ENCODE results near the gene ANKRD24. TPM values are rescaled to one million over a fixed set of nuclear protein-coding genes. Genes with fewer than 3 reads are reported as not detected.

ANKRD24 gene
- total RNA-seq, 1 experiment from 2014 or later: 0.05 TPM

Other genes starting within 250 kb of the ANKRD24 start
- 1.2 and 2.5 TPM in 2 replicates for gene NMRK2, start 249.6 kb upstream of the ANKRD24 start, total RNA-seq (2014; rRNA removed; shearing (Covaris generic))
- gene DAPK3, start 211.6 kb upstream of the ANKRD24 start, total RNA-seq (2014; rRNA removed; shearing (Covaris generic)): 55.6 and 62.7 TPM in 2 replicates
- gene EEF2, start 197.2 kb upstream of the ANKRD24 start, total RNA-seq (2014; rRNA removed; shearing (Covaris generic)): 1,726 and 1,742 TPM in 2 replicates
- gene PIAS4, start 175.0 kb upstream of the ANKRD24 start, total RNA-seq (2014; rRNA removed; shearing (Covaris generic)): 19.1 and 20.6 TPM in 2 replicates
- gene ZBTB7A, start 115.8 kb upstream of the ANKRD24 start, total RNA-seq (2014; rRNA removed; shearing (Covaris generic)): 6.9 and 8.2 TPM in 2 replicates
- 192 and 197 TPM in 2 replicates for gene MAP2K2, start 58.6 kb upstream of the ANKRD24 start, total RNA-seq (2014; rRNA removed; shearing (Covaris generic))
- gene CREB3L3, start 29.1 kb upstream of the ANKRD24 start, total RNA-seq (2014; rRNA removed; shearing (Covaris generic)): not detected in 2 replicates
- 10.0 and 12.1 TPM in 2 replicates for gene SIRT6, start 126 bp upstream of the ANKRD24 start, total RNA-seq (2014; rRNA removed; shearing (Covaris generic))
- not detected in 2 replicates for gene EBI3, start 46.8 kb downstream of the ANKRD24 start, total RNA-seq (2014; rRNA removed; shearing (Covaris generic))
- gene YJU2, start 64.4 kb downstream of the ANKRD24 start, total RNA-seq (2014; rRNA removed; shearing (Covaris generic)): 20.2 and 20.9 TPM in 2 replicates
- 0.42 TPM in 1 of 2 replicates, not detected in the other for gene SHD, start 96.6 kb downstream of the ANKRD24 start, total RNA-seq (2014; rRNA removed; shearing (Covaris generic))
- not detected in 2 replicates for gene TMIGD2, start 119.7 kb downstream of the ANKRD24 start, total RNA-seq (2014; rRNA removed; shearing (Covaris generic))
- gene FSD1, start 121.9 kb downstream of the ANKRD24 start, total RNA-seq (2014; rRNA removed; shearing (Covaris generic)): 2.7 and 2.8 TPM in 2 replicates
- gene STAP2, start 156.1 kb downstream of the ANKRD24 start, total RNA-seq (2014; rRNA removed; shearing (Covaris generic)): 3.1 and 3.8 TPM in 2 replicates
- 3.0 and 5.3 TPM in 2 replicates for gene MPND, start 160.9 kb downstream of the ANKRD24 start, total RNA-seq (2014; rRNA removed; shearing (Covaris generic))
- 33.0 and 37.6 TPM in 2 replicates for gene SH3GL1, start 217.9 kb downstream of the ANKRD24 start, total RNA-seq (2014; rRNA removed; shearing (Covaris generic))
- gene CHAF1A, start 220.0 kb downstream of the ANKRD24 start, total RNA-seq (2014; rRNA removed; shearing (Covaris generic)): 14.5 and 19.4 TPM in 2 replicates

Measured in SK-MEL-5 (cell line).